ENCODE measurements around the gene PGM5. TPM values are rescaled to one million over a fixed set of nuclear protein-coding genes. Genes with fewer than 3 reads are reported as not detected.

PGM5 gene
- total RNA-seq, 1 donor = 0.36 TPM

- Histone ChIP-seq H3K9me3 (ENCODE audit: low read depth, low read length) (no peaks in the 10 kb centered on the region), H3K4me2 (ENCODE audit: insufficient read depth, low read length) (no peak overlapping the region), H4K20me1 (ENCODE audit: insufficient read depth, low read length) (no peaks in the 10 kb centered on the region), H3K79me2 (ENCODE audit: insufficient read depth, low read length) (no peaks in the 10 kb centered on the region), H3K27me3 (ENCODE audit: insufficient read depth, low read length) (no peaks in the 10 kb centered on the region), H3K36me3 (ENCODE audit: insufficient read depth, low read length) (no peaks in the 10 kb centered on the region), H3K4me1 (ENCODE audit: insufficient read depth, low read length) (no peaks in the 10 kb centered on the region), H2AFZ (ENCODE audit: low read length) (no peak overlapping the region), H3K27ac (ENCODE audit: low read depth, low read length) (no peak overlapping the region), H3K4me3 (ENCODE audit: insufficient read depth, low read length) (no peak overlapping the region)
- DNase-seq (ENCODE audit: insufficient read length, low spot score, missing footprints) = no peak
- TF ChIP-seq CTCF (IDR thresholded peaks at IDR 0.05; ENCODE audit: extremely low read depth, low read depth, low read length) = no peak
These were observed 190.4 kb downstream of the PGM5 start for GRCh38 chr9:68546596-68547390.

GRCh38 chr9:68547417-68547816, 191.0 kb downstream of the PGM5 start:
- Histone ChIP-seq H3K4me1 (ENCODE audit: insufficient read depth, low read length) (no peaks in the 10 kb centered on the region), H3K79me2 (ENCODE audit: insufficient read depth, low read length) (no peaks in the 10 kb centered on the region), H3K9me3 (ENCODE audit: low read depth, low read length) (no peaks in the 10 kb centered on the region), H3K27me3 (ENCODE audit: insufficient read depth, low read length) (no peaks in the 10 kb centered on the region), H3K27ac (ENCODE audit: low read depth, low read length) (no peak overlapping the region), H3K36me3 (ENCODE audit: insufficient read depth, low read length) (no peaks in the 10 kb centered on the region), H3K4me2 (ENCODE audit: insufficient read depth, low read length) (no peak overlapping the region), H2AFZ (ENCODE audit: low read length) (no peak overlapping the region), H4K20me1 (ENCODE audit: insufficient read depth, low read length) (no peaks in the 10 kb centered on the region), H3K4me3 (ENCODE audit: insufficient read depth, low read length) (no peak overlapping the region)
- no peak for TF ChIP-seq CTCF (IDR thresholded peaks at IDR 0.05; ENCODE audit: extremely low read depth, low read depth, low read length)
- no peak for DNase-seq (ENCODE audit: insufficient read length, low spot score, missing footprints)

- no peaks in the 10 kb centered on the region for H3K9me3 ChIP-seq (ENCODE audit: low read depth, low read length)
- no peak for TF ChIP-seq CTCF (IDR thresholded peaks at IDR 0.05; ENCODE audit: extremely low read depth, low read depth, low read length)
- DNase-seq (ENCODE audit: insufficient read length, low spot score, missing footprints) = no peak
- H3K27me3 ChIP-seq (ENCODE audit: insufficient read depth, low read length) = no peaks in the 10 kb centered on the region
- no peak overlapping the region for H3K4me3 ChIP-seq (ENCODE audit: insufficient read depth, low read length)
- H2AFZ ChIP-seq (ENCODE audit: low read length) = no peak overlapping the region
- H3K79me2 ChIP-seq (ENCODE audit: insufficient read depth, low read length) = no peaks in the 10 kb centered on the region
- H3K36me3 ChIP-seq (ENCODE audit: insufficient read depth, low read length) = no peaks in the 10 kb centered on the region
- no peak overlapping the region for H3K27ac ChIP-seq (ENCODE audit: low read depth, low read length)
- H4K20me1 ChIP-seq (ENCODE audit: insufficient read depth, low read length) = no peaks in the 10 kb centered on the region
- H3K4me1 ChIP-seq (ENCODE audit: insufficient read depth, low read length) = no peaks in the 10 kb centered on the region
- no peak overlapping the region for H3K4me2 ChIP-seq (ENCODE audit: insufficient read depth, low read length)
These were observed 191.8 kb downstream of the PGM5 start for GRCh38 chr9:68548241-68548640.

GRCh38 chr9:68551191-68551590, 194.8 kb downstream of the PGM5 start:
- Histone ChIP-seq H3K4me2 (ENCODE audit: insufficient read depth, low read length) (no peak overlapping the region), H2AFZ (ENCODE audit: low read length) (no peak overlapping the region), H3K27me3 (ENCODE audit: insufficient read depth, low read length) (no peaks in the 10 kb centered on the region), H3K4me1 (ENCODE audit: insufficient read depth, low read length) (no peaks in the 10 kb centered on the region), H3K9me3 (ENCODE audit: low read depth, low read length) (no peaks in the 10 kb centered on the region), H3K36me3 (ENCODE audit: insufficient read depth, low read length) (no peaks in the 10 kb centered on the region), H3K79me2 (ENCODE audit: insufficient read depth, low read length) (no peaks in the 10 kb centered on the region), H4K20me1 (ENCODE audit: insufficient read depth, low read length) (no peaks in the 10 kb centered on the region), H3K27ac (ENCODE audit: low read depth, low read length) (no peak overlapping the region), H3K4me3 (ENCODE audit: insufficient read depth, low read length) (no peak overlapping the region)
- DNase-seq (ENCODE audit: insufficient read length, low spot score, missing footprints) = no peak
- no peak for TF ChIP-seq CTCF (IDR thresholded peaks at IDR 0.05; ENCODE audit: extremely low read depth, low read depth, low read length)

Measured in osteoblast (primary cell).